Stimulated activated CD8-positive, alpha-beta memory T cell treated with anti-CD3 and anti-CD28 coated beads, Interleukin-12 subunit alpha, Interleukin-12 subunit beta, amount 100 ng/mL, for 4 hours (primary cell): ENCODE data around the gene ADORA2A.

Source experiments
- DNase-seq: peaks from one replicate; pipeline ENCODE4 v3.0.0-alpha.2; 2020; ENCODE audit warnings: low read depth

ADORA2A gene

DNA sequence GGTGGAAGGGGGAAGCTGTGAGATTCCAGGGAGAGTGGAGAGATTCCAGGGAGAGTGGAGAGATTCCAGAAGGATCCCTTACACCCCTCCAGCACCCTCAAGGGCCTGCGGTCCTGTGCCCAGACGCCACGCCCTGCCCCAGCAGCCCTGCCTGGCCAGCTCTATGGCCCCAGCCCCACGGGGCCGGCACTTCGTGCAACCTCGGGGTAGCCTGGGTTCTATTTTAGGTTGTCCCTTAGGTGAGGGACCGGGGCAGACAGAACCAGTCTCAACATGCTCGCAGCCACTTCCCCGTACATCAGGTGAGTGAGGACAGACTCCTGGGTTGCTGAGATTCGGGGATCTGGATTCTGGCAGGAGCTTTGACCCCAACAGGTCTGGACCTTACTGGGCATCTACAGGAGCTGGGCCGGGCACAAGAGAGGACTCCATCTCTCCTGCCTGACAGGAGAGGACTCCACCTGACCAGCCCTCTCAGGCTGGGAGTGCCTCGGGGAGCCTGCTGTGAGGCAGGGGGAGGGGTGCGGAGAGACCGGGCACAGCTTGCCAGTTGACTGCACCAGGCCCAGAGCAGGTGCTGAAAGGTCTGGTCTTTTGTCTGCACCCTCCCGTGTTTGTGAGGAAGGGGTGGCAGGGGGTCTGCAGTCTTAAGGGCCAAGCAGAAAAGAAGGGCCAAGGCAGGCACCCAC is 8.5 kb upstream of the ADORA2A start:
- DNase-seq, result no peak

DNA sequence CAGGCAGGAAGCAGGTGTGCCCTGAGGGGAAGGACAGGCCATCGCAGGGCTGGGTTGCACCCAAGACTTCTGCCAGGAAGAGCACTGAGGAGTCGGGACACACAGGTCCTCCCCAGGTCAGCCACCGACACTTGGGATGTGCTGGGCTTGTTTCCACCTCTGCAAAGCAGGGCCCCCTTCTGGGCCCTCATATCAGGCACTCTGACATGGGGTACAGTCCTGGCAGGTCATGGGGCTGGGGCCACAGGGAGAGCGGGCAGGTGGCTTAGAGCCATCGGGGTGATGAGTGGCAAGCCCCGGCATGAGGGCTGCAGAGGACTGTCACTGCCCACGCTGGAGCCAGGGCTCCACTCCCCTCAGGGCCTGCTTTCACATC is 7.9 kb upstream of the ADORA2A start:
- no peak for DNase-seq

DNA sequence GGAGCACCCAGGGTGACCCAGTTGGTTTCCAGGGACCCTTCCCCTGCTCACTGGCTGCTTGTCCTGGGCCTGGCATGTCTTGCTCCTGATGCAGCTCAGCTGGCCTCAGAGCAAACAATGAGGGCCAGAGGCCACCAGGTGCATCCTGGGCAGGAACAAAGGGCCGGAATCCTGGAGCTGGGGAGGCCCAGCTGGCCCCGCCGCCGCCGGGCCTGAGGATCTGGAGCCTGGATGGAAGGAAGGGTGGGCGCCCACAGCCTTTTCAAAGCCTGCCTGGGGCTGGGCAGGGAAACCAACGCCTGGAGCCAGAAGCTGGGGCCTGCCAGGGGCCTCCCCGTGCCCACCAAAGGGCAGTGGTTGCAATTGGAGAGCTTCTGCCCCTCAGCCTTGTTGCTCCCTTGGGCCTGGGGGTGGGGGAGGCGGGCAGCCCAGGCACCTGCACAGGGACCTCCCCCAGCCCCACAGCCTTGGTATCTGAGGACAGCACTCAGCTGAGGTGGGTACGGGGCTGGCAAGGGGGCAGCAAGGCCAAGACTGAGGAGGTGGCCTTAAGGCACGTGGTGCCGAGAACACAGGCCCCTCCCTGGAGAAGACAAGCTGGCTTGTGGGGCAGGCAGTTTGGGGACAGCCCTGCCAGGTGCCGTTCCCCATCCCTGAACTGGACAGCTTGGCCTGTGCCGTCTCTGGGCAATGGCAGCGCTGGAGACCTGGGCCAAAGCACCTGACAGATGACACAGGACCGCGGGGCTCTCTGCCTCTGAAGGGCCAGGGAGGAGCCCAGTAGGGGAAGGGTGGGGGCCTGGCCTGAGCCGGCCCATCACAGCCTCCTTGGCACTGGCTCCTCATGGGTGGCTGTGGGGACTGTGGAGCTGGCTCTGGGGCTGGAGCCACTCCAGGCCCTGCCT is 7.1 kb upstream of the ADORA2A start:
- DNase-seq, result no peak

DNA sequence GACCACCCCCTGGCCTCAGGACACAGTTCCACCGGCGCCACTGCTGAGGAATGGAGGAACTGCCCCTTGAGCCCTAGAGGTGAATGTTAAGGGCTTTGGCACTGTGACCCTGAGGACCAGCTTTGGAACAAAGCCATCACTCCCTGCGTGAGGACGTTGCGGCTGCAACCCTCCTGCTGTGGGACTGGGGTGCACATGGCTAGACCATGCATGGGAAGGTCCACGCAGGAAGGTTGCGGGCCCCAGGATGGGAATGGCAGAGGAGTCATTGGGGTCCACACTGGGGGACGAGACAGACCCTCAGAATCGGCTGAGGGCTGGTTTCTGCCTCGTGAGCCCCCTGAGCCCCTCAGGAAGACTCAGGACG is 6.4 kb upstream of the ADORA2A start:
- DNase-seq, result no peak

DNA sequence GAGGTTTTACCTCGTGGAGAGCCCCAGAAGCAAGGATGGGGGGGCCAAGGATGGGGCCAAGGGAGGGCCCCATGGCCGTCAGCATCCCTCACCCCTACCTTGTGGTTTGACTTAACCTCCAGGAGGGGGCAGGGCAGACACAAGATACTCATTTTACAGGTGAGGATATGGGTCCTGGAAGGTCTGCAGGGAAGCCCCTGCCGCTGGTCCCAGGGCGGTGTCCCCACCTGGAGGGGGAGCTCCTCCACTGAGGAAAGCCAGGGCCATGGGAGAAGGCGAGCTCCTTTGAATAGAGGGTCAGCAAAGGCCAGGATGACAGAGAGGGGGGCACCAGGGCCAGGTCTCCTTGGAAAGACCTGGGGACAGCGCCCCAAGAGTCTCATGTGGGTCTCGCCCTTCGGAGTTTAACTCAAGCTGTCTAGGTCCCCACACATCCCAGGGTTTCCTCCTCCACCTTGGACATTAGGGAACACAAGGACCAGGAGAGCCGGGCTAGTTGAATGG is 5.9 kb upstream of the ADORA2A start:
- no peak for DNase-seq

DNA sequence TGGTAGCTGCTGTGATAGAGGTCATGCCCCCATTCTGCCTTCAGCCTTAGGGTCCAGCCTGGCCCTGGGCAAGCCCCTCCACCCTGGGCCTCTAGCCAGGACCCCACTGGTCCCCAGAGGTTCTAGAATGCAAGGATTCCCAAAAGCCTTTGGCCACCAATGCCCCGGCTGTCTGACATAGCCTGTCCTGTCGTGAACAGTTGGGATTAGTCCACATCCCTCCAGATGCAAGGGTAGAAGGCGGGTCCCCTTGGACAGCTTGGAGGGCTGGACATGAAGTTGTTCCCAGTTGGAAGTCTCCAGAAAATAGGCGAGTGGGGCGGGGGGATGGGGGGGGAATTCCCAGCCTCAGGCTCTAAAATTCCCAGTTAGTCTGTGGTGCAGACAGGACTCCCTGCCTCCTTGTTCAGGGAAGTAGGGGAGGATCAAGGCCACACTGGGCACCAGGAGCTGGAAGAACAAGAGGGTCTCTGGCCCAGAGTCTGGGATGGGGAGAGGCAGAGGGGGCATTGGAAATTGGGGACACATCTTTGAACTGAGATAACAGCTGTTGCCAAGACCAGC is 5.2 kb upstream of the ADORA2A start:
- no peak for DNase-seq

DNA sequence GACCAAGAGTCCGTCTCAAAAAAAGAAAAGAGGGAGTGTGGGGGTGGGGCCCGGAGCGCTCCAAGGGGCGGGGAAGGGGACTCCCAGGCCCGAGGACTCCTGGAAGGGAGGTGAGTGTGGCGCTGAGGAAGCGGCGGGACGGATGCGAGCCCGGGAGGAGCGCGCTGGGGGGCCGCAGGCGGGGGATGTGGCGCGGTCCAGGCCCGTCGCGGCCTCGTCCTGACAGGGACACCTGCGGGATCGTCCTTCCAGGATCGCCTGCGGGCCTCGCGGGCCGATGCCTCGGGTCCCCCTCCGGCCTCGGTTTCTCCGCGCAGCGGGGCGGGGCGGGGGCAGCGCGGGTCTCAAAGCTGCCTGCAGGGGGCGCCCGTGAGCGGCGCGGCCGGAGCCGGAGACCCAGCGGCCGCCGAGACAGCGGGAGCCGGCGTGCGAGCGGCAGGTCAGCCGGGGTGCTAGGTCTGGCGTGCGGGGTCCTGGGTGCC is 3.8 kb upstream of the ADORA2A start:
- peak; percentile 46 for DNase-seq

DNA sequence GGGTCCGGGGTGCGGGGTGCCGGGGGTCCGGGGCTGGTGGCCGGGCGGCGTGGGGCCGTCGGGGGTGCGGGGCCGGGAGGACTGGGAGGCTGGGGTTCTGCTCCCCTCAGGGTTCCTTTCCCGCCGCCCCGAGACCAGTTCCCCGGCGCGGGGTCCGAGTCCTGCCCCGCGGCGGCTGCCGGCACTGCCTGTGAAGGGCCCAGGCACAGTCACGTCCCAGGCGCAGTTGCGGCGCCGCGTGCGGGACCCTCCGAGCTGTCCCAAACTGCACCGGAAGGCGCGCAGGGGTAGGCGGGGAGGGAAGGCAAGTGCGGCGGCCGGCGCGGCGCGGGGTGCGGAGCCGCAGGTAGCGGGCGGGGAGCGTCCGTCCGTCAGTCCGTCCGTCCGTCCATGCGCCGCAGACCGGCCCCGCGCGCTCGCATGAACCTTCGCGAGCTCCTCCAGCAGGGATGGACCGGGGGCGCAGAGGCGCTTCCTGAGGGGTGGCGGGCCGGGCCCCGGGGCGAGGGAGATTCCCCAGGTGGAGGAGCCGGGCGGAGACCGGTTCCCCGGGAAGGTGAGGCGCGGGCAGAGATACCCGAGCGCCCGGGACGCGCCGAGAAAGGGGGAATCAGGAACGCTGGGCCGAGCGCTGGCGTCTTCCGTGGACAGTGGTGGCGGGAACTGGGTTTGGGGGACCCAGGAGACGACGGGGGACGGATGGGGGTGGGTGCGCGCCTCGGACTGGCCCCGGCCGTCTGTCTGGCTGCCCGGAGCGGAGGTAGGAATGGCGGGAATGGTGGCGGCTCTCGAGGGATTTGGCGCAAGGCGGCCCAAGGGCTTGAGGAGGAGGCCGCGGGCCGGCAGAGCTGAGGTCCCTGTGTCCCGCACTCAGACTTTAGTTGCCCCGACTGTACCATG is 3.1 kb upstream of the ADORA2A start:
- peak; percentile 26 for DNase-seq

DNA sequence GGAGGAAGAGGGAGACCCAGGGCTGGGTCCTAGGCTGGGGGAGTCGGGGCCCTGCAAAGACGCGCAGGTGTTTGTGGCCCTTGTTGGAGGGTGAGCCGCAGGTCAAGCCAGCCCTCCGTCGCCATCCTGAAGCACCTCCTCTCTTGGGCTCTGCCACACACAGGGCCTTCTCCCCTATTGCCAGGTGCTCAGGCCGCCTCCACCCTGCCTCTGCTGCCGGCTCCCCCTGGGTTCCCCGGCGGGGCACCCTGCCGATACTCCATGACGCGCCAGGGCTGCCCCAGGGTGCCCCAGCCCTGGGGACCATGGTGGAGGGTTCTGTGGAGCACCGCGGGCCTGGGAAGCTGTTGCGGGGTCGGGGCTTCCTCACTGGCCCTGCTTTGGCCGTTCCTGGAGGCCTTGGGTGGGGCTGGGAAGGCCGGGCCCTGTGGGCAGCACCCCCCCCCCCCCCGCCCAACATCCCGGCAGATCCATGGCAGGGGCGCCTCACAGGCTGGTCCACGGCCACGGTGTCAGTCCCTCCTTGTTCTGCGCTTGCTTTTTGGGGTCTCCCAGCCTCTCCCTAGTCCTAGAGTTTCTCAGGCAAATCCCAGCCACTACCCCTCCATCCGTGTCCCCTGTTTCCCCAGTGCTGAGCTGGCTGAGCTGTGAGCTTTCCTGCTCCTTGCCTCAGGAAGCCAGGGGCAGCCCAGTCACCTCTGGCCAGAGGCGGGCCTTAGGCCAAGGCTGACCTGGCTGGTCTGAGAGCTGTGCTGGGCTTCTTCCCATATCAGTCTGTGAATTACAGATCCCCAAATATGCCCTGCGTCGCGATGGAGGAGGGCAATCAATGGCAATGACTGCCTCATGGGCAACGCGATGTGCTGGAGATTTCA is 2.3 kb upstream of the ADORA2A start:
- no peak for DNase-seq

DNA sequence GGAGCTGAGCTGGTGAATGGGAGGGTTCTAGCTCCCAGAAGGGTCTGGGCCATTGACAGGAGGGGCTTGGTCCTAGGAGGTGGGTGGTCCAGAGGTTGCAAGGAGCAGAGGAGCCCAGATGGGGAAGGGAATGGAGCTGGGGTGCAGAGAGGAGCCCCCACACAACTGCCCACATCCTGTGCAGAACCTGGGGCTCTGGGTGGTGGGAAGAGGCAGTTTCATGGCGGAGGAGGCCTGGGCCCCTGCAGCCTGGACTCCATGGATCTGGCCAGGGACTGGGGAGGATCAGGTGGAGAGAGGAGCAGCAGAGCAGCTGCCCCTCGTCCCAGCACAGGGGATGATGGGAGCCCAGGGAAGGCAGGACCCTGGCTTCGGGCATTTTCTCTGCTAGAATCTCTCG is 963 bp upstream of the ADORA2A start:
- no peak for DNase-seq

DNA sequence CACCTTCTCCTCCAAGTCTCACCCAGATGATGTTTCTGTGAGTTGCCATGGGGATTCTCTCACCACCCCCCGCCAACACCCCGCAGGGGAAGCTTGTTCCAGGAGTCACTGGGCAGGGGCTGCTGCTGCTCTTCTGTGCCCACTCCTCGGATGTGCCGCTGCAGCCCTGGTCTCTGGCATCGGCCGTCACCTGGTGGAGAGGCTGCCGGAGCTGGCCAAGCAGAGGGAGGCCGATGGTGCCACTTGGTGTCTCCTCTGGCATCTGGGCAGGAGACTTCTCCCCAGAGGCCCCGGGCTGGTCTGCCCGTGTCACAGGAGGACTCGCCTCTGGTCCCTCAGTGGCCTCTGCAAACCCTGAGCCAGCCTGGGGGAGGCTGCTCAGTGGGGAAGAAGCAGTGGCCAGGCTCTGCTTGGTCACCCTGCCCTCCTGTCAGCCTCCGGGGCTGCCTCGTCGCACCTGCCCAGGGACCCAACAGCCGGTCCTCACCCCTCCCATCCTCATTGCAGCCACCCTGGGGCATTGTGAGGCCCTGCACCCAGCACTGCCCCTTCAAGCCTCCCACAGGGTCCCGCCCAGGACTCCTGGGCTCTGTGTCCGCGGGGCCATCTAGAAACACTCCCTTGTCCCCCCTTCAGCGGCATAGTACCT is 424 bp upstream of the ADORA2A start:
- DNase-seq, result no peak

DNA sequence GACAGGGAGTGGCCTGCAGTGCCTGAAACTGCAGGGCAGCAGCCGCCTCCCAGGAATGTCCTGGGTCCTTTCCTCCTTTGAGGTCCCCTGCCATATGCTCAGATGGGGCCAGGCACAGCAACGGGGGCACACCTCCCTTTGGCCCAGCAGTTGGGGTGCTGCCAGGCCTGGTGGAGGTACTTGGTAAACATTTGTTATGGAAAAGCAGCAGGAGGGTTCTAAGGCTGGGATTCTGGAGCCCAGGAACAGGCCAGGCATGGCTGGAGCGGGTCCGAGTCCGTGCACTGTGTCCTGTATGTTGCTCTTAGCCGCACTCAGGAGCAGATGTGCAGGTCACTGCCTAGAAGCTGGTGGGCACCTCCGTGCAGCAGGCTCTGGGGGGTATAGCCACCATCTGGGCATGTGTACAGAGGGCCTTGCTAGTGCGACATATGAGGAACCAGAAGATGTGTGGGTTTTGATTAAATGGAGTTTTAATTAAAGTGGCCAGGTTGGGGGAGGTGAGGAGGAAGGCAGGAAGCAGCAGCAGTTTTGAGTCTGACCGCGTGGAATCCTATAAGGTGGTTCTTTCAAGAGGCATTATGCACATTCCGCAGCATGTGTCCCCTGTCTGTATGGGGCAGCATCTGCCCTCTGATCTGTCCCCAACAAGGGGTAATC is 1.5 kb downstream of the ADORA2A start:
- DNase-seq, result no peak

DNA sequence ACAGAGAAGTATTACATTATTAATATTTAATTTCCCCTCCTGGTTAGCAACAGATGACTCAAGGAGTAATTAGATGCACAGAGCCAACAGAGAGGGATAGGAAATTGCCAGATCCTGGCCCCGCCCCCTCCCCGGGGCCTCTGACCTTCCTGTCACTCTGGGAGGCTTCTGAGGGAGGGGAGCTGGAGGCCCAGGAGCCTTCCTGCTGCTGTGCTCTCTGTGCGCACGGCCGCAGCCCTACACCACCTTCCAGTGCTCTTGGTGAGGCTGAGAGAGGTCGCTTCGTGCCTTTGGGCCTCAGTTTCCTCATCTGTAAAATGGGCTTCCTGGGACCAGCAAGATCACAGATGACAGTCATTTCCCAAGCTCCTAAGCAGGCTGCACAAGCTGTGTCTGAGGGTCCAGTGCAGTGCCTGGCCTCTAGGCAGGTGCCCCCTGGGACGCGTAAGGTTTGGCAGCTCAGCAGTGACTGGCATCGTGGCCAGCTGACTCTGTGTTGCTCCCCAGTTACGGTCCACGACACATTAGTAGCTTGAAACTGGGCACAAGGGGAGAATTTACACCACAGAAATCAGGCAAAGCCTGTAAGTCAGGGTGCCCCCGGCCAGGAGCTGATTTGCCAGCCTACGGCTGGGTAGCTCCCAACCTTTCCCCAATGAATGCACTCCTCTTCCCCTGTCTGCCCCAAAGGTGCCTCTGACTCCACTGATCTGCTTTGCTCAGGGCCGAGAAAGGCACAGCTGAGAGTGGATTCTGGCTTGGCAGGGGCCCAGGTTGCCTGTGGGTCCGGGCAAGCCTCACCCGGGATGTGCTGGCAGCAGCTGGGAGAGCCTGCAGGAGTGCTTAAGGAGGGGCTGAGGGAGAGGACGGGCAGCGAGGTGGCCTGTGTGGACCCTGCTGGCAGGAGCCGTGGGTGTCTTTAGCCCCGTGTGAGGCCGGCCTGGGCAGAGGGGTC is 2.3 kb downstream of the ADORA2A start:
- peak; percentile 33 for DNase-seq

DNA sequence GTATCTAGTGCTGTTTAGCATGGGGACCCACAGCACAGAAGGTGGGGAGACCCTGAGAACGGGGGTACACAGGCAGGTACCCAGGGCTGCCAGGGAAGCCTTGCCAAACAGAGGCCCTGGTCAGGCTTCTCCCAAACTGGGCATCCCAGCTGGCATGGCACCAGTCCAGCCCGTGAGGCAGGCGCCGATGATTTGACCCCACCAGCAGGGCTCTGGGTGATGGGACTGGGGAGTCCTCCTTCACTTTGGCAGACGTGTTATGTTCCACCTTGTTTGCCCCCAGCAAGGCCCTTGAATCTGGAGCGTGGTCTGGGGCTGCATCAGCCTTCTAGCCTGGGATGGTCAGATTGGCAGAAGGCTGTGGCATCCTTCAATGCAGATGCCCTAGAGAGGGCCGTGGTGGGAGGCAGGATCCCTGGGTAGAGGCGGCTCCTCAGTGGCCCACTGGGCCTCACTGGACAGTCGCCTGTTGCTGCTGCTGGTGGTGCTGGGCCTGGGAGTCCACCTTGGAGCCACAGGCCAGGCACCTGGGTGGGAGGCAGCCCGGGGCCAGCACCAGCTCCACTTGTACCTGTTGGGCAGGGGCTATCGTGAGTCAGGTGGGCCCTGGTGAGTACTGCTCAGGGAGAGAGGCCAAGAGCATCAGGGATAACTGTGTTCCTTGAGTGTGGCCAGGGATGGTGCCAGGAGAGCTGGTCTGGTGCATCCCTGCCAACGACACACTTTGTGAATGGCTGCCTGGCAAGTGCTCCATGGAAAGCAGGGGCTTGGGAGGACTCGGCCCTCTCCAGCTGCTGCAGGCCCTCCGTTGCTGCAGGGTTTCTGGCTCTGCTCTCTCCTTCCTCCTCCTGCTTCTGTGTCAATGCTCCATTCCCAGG is 3.3 kb downstream of the ADORA2A start:
- no peak for DNase-seq

DNA sequence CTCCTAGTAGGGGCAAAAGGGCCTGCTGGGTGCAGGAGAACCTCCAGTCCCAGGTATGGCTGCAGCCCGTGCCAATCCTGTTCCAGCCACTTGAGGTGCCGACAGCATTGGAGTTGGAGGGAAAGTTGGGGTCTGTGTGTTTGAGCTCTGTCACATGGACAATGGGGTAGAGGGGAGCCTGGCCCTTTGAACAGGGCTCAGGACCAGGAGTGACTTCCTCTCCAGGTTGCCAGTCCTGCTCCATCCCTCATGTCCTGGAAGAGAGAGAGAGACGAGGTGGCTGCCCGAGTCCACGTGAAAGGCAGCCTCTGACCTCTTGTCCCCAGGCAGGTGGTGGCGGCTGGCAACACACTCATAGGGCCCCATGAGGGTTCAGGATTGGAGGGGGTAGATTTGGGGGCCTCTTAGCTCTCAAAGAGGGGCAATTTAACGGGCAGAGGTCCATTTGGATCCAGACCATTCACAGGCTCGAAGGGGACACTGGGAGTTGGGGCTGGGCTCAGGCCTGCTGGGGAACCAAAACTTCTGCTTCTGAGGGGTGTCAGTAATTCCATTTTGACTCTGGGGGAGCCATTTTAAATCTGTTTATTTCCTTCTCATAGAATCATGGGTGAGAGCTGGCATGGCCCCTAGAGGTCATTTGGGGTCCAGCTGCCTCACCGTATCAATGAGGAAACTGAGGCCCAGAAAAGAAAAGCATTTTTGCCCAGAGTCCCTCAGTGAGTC is 4.1 kb downstream of the ADORA2A start:
- DNase-seq, result no peak

DNA sequence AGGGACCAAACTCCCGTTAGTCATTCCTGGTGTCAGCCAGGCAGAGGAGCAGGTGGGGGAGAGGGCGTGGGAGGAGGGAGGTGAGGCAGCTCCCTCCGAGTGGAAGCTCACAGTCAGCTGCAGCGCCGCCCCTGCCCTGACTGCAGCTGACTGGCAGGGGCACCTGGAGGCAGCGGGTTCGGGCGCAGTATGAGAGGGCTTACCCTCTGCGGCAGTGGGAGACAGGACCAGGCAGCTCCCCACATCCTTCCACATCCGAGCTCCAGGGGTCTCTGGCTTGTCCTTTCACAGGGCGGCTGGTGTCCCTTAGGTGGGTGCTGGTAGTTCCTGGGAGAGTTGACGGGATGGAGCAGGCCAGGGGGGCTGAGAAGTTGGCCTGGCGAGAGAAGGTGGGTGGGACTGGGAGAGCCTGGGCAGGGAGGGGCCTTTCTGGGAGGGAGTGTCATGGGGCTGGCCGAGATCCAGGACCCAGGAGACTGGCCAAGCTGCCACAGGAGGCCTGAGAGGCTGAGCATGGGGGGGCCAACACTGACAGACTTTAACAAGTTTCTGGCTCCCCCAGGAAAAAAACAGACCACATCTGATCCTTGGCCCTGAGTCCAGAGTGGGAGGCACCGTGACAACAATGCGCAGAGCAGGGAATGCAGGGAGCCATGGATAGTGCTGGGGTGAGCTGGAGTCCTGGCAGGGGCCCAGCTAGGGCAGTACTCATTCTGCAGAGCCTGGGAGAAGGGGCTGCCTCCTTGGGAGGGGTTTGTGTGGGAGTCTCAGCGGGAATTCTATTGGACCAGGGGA is 4.9 kb downstream of the ADORA2A start:
- DNase-seq, result peak; percentile 37
